ENCODE results near the gene UBQLN4.

UBQLN4 gene

GRCh38 chr1:156091610-156092009, 38.0 kb upstream of the UBQLN4 start:
- H3K9me3 ChIP-seq (ENCODE audit: insufficient read depth, low read depth, low read length), result no peaks in the 10 kb centered on the region
- peaks cover 12% of the 10 kb centered on the region for H3K36me3 ChIP-seq (ENCODE audit: insufficient read depth, low read length)
- WGBS, result 98% methylated on average over 2 of the region's 2 CpGs
- H3K4me1 ChIP-seq (ENCODE audit: insufficient read depth, low read length), result peaks cover 8% of the 10 kb centered on the region; the same call in 1 of the 2 replicates
- no peak overlapping the region for H3K27ac ChIP-seq (ENCODE audit: low read depth, low read length)
- no peak overlapping the region for H3K4me3 ChIP-seq (ENCODE audit: low read length)
- no peak overlapping the region for H3K9ac ChIP-seq (ENCODE audit: low read depth, low read length)
- no peaks in the 10 kb centered on the region for H3K27me3 ChIP-seq (ENCODE audit: insufficient read depth, low read length)

DNA sequence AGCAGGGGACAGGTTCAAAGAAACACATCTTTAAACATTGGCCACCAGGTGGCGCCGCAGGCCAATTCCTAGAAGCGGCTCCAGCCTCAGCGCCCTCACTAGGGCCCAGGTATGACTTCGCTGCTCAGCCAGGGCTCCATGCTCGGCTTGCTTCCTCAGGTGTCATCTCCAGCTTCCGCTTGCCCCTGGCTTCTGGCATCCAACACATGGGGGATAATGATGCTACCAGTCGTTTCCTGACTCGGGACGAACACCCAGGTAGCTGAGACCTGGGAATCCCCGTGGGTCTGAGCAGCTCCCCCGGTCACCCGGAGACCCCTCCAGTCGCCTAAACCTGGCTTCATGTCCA, 37.2 kb upstream of the UBQLN4 start:
- H3K4me1 ChIP-seq (ENCODE audit: insufficient read depth, low read length), result peaks cover 10% of the 10 kb centered on the region; the same call in 1 of the 2 replicates
- H3K9ac ChIP-seq (ENCODE audit: low read depth, low read length), result no peak overlapping the region
- H3K27me3 ChIP-seq (ENCODE audit: insufficient read depth, low read length), result no peaks in the 10 kb centered on the region
- H3K36me3 ChIP-seq (ENCODE audit: insufficient read depth, low read length), result peaks cover 12% of the 10 kb centered on the region
- H3K9me3 ChIP-seq (ENCODE audit: insufficient read depth, low read depth, low read length), result no peaks in the 10 kb centered on the region
- H3K27ac ChIP-seq (ENCODE audit: low read depth, low read length), result no peak overlapping the region
- no peak overlapping the region for H3K4me3 ChIP-seq (ENCODE audit: low read length)
- WGBS, result 44% methylated on average over 14 of the region's 14 CpGs

GRCh38 chr1:156090138-156090839, 36.7 kb upstream of the UBQLN4 start:
- H3K9me3 ChIP-seq (ENCODE audit: insufficient read depth, low read depth, low read length), result no peaks in the 10 kb centered on the region
- no peaks in the 10 kb centered on the region for H3K27me3 ChIP-seq (ENCODE audit: insufficient read depth, low read length)
- peaks cover 12% of the 10 kb centered on the region for H3K36me3 ChIP-seq (ENCODE audit: insufficient read depth, low read length)
- no peak overlapping the region for H3K4me3 ChIP-seq (ENCODE audit: low read length)
- WGBS, result 54% methylated on average over 5 of the region's 5 CpGs
- peaks cover 10% of the 10 kb centered on the region; the same call in 1 of the 2 replicates for H3K4me1 ChIP-seq (ENCODE audit: insufficient read depth, low read length)
- H3K9ac ChIP-seq (ENCODE audit: low read depth, low read length), result no peak overlapping the region
- H3K27ac ChIP-seq (ENCODE audit: low read depth, low read length), result peak overlapping the region; percentile 0; the same call in 1 of the 2 replicates

DNA sequence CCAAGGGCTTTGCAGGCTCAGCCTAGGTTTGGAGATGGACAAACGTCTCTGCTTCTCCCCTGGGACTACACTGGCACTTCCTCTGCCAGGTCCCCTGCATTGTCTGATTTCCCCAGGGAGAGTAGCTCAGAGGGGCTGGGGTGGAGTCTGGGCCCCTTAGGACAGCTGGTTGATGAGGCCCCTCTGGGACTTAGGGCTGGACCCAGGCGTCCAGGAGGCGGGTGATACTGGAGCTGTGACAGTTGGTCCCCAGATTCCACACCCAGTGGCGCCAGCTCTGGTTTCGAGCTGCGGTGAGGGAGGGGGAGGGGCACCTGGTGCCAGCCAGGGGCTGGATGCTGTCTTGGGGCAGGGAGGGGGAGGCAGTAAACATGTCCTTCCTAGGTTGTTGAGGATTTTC, 36.1 kb upstream of the UBQLN4 start:
- Histone ChIP-seq H3K27me3 (ENCODE audit: insufficient read depth, low read length) (no peaks in the 10 kb centered on the region), H3K4me3 (ENCODE audit: low read length) (no peak overlapping the region), H3K36me3 (ENCODE audit: insufficient read depth, low read length) (peaks cover 12% of the 10 kb centered on the region), H3K9me3 (ENCODE audit: insufficient read depth, low read depth, low read length) (no peaks in the 10 kb centered on the region), H3K9ac (ENCODE audit: low read depth, low read length) (no peak overlapping the region), H3K4me1 (ENCODE audit: insufficient read depth, low read length) (peaks cover 14% of the 10 kb centered on the region), H3K27ac (ENCODE audit: low read depth, low read length) (no peak overlapping the region)
- WGBS, result 84% methylated on average over 6 of the region's 6 CpGs

GRCh38 chr1:156086256-156086662, 32.7 kb upstream of the UBQLN4 start:
- H3K4me1 ChIP-seq (ENCODE audit: insufficient read depth, low read length), result peaks cover 19% of the 10 kb centered on the region

DNA sequence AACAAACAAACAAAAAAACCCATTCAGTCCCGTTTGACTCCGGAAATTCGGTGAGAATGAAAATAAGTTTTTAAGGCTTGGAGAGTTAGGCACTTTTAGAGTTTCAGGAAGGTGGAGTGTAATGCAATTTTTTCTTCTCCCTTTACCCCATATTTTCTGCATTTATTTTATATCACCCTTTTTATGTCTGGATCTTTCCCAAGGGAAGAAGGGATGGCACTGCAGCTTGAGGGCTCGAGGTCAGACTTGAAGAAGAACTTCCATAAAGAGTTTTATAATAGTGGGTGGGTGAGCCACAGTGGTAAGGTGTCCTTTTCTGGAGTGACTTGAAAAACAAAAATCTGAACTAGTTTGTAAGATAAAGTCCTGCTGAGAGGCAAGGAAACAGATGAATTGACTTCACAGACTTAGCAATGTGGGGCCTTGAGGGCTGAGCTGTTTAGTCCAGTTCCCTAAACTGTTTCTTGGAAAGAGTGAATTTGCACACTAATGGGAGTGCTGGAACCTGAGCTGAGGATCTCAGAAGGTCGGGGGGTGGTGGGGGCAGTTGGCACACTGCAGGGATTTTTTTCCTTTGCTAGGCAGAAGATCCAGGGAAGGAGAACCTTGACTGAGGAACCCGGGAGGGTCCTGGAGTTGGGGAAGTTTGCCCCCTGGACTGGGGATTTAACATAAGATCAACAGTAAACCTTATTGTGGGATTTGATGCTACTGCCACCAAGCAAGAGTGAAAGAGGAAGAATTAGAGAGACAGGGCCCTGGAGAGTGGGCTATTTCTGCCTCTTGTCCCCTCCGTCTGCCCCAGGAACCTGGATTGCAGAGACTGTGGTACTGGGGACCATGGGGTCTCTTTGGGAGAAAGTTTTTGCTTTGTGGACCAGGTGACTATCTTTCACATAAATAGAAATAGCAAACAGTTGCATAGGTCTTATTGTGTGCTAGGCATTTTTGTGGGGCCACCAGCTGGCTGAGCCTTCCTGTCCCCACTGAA, 30.5 kb upstream of the UBQLN4 start:
- Histone ChIP-seq H3K4me3 (ENCODE audit: low read length) (peak overlapping the region; percentile 97), H3K27me3 (ENCODE audit: insufficient read depth, low read length) (no peaks in the 10 kb centered on the region), H3K9me3 (ENCODE audit: insufficient read depth, low read depth, low read length) (no peaks in the 10 kb centered on the region), H3K36me3 (ENCODE audit: insufficient read depth, low read length) (0 out of 2 replicates have a peak, but pooled peaks cover 4% of the 10 kb centered on the region), H3K9ac (ENCODE audit: low read depth, low read length) (peak overlapping the region; percentile 68; the same call in 1 of the 2 replicates), H3K4me1 (ENCODE audit: insufficient read depth, low read length) (peaks cover 22% of the 10 kb centered on the region), H3K27ac (ENCODE audit: low read depth, low read length) (peak overlapping the region; percentile 51; the same call in 1 of the 2 replicates)
- 8% methylated on average over 5 of the region's 7 CpGs for WGBS

More at GRCh38 chr1:156086256-156086662, 32.7 kb upstream of the UBQLN4 start:
- H3K27me3 ChIP-seq (ENCODE audit: insufficient read depth, low read length), result no peaks in the 10 kb centered on the region
- no peaks in the 10 kb centered on the region for H3K9me3 ChIP-seq (ENCODE audit: insufficient read depth, low read depth, low read length)
- 68% methylated on average over 1 of the region's 1 CpG for WGBS
- no peak overlapping the region for H3K4me3 ChIP-seq (ENCODE audit: low read length)
- no peak overlapping the region; the same call in 1 of the 2 replicates for H3K9ac ChIP-seq (ENCODE audit: low read depth, low read length)
- H3K27ac ChIP-seq (ENCODE audit: low read depth, low read length), result no peak overlapping the region
- H3K36me3 ChIP-seq (ENCODE audit: insufficient read depth, low read length), result no peaks in the 10 kb centered on the region

- Histone ChIP-seq H3K9me3 (ENCODE audit: insufficient read depth, low read depth, low read length) (no peaks in the 10 kb centered on the region), H3K4me1 (ENCODE audit: insufficient read depth, low read length) (peaks cover 37% of the 10 kb centered on the region), H3K9ac (ENCODE audit: low read depth, low read length) (peak within 1 kb of the TSS; percentile 93), H3K27ac (ENCODE audit: low read depth, low read length) (peak within 1 kb of the TSS; percentile 97), H3K4me3 (ENCODE audit: low read length) (peak within 1 kb of the TSS; percentile 97), H3K36me3 (ENCODE audit: insufficient read depth, low read length) (peaks cover 10% of the 10 kb centered on the region; the same call in 1 of the 2 replicates), H3K27me3 (ENCODE audit: insufficient read depth, low read length) (no peaks in the 10 kb centered on the region)
- WGBS, result under 1% methylated on average over 53 of the region's 62 CpGs
These were observed 28.9 kb upstream of the UBQLN4 start, which contains the start of gene MEX3A for GRCh38 chr1:156082309-156083091. Gene MEX3A (minus strand): TSS chr1:156082465. CDS start chr1:156081998, 467 bp downstream.

GRCh38 chr1:156081917-156082308, 28.3 kb upstream of the UBQLN4 start:
- H3K27me3 ChIP-seq (ENCODE audit: insufficient read depth, low read length), result no peaks in the 10 kb centered on the region
- peak overlapping the region; percentile 88 for H3K9ac ChIP-seq (ENCODE audit: low read depth, low read length)
- no peaks in the 10 kb centered on the region for H3K9me3 ChIP-seq (ENCODE audit: insufficient read depth, low read depth, low read length)
- peak overlapping the region; percentile 97 for H3K4me3 ChIP-seq (ENCODE audit: low read length)
- peaks cover 16% of the 10 kb centered on the region for H3K36me3 ChIP-seq (ENCODE audit: insufficient read depth, low read length)
- 0% methylated on average over 5 of the region's 10 CpGs for WGBS
- peaks cover 43% of the 10 kb centered on the region for H3K4me1 ChIP-seq (ENCODE audit: insufficient read depth, low read length)
- peak overlapping the region; percentile 97 for H3K27ac ChIP-seq (ENCODE audit: low read depth, low read length)

DNA sequence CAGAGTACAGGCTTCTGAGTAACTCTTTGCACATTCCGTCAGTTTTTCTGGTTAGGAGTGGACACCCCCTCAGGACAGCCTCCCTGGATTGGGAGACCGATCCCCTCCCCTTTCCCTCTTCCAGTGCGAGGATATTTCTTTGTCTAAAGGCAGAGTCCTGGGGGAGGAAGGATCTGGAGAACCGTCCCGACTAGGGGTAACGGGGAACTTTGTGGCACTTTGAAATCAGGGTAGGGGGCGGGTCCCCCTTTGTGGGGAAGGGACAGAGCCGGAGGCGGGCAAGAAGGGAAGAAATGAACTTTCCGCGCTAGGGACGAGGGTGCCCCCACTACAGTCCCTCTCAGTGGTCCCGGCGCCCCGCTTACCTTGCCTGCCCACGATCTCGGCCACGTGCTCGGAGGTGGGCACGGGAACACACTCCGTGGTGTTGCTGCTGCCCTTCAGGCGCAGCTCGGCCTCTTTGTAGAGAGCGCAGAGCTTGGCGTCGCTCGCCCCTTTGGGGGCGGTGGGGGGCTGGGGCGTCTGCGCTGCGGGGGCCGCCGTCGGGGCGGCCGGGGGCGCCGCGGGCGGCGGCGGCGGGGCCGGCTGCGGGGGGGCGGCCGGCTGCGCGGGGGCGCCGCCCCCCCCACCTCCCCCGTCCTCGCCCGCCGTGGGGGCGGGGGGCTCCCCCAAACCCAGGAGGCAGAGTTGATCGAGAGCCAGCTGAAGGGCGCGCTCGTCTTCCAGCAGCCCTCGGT, 27.8 kb upstream of the UBQLN4 start:
- Histone ChIP-seq H3K9me3 (ENCODE audit: insufficient read depth, low read depth, low read length) (no peaks in the 10 kb centered on the region), H3K4me3 (ENCODE audit: low read length) (peak overlapping the region; percentile 97), H3K36me3 (ENCODE audit: insufficient read depth, low read length) (peaks cover 19% of the 10 kb centered on the region), H3K4me1 (ENCODE audit: insufficient read depth, low read length) (peaks cover 46% of the 10 kb centered on the region), H3K27ac (ENCODE audit: low read depth, low read length) (peak overlapping the region; percentile 97), H3K27me3 (ENCODE audit: insufficient read depth, low read length) (no peaks in the 10 kb centered on the region), H3K9ac (ENCODE audit: low read depth, low read length) (peak overlapping the region; percentile 93)
- under 1% methylated on average over 57 of the region's 61 CpGs for WGBS

DNA sequence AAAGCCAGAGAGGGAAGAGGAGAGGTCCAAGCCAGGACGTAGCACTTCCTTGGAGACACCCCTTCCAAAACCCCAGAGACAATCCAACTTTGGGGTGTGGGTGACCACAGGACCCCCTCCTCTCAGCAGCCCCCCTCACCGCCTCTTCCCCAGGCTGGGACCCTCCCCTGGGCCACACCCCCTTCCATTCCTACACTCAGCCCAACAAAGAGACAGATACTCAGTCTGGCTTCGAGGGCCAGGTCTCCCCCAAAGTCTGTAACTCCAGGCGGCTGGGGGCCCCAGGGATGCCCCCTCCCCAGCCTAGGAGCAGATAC, 27.2 kb upstream of the UBQLN4 start:
- Histone ChIP-seq H3K36me3 (ENCODE audit: insufficient read depth, low read length) (peaks cover 24% of the 10 kb centered on the region), H3K27me3 (ENCODE audit: insufficient read depth, low read length) (no peaks in the 10 kb centered on the region), H3K9me3 (ENCODE audit: insufficient read depth, low read depth, low read length) (no peaks in the 10 kb centered on the region), H3K27ac (ENCODE audit: low read depth, low read length) (peak overlapping the region; percentile 97), H3K9ac (ENCODE audit: low read depth, low read length) (peak overlapping the region; percentile 93), H3K4me3 (ENCODE audit: low read length) (peak overlapping the region; percentile 97), H3K4me1 (ENCODE audit: insufficient read depth, low read length) (peaks cover 47% of the 10 kb centered on the region)
- 4% methylated on average over 4 of the region's 4 CpGs for WGBS
